HUDEP-2 (cell line): ENCODE data around the gene RASAL2.

Source experiments
- DNase-seq, 76 experiments: peaks; one replicate each; lab custom pipeline; 2025; ENCODE audit not compliant: unreplicated experiment in 76 of 76; lab: John Stamatoyannopoulos, UW

The RASAL2 gene

DNA sequence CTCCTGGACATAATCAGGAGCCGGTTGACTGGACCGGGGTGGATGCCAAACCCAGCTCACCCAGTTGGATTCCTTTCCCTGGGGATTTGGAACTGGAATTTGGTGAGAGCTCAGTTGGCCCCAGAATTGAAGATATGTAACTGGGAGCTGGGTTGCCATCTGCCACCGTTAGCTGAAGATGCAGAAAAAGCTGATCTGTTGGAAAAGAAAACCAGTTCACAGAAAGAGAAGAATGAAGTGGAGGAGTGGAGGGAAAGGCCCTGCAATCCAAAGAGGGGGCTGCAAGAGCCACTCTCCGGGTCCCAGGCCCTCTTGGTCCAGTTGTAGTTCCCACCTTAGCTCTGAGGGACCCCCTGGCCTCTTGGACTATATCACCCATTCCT is 435.0 kb downstream of the RASAL2 start:
- DNase-seq = no peak

DNA sequence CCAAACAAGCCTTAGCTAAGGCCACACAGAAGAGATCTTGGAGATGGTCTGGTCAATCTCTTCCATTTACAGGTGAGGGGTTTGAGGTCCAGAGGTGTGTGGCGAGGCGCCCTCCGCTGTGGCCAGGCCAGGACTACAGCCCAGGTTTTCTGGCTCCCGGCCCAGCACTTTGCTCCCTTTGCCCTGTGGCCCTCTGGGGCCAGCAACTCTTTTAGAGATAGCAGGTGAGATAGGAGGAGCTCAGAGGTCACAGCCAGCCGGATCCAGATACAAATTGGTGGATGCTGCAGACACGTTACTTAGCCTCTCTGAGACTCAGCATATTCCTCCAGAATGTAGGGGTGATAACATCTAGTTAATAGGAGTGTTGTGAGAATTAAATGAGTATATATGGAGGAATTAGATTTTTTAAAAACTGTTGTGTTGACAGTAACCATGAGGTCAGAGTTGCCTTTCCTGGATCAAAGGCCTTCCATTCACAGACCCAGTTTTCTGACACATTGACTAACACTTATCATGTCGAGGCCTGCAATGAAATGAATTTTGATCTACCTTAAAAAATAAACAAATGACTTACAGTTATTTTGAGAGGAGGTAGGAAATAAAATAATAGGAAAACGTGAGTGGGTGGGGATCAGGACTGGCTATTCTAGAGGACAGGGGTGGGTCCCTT is 435.6 kb downstream of the RASAL2 start:
- no peak for DNase-seq

- no peak for DNase-seq
Measured at GRCh38 chr1:178530037-178530402, 436.1 kb downstream of the RASAL2 start.

DNA sequence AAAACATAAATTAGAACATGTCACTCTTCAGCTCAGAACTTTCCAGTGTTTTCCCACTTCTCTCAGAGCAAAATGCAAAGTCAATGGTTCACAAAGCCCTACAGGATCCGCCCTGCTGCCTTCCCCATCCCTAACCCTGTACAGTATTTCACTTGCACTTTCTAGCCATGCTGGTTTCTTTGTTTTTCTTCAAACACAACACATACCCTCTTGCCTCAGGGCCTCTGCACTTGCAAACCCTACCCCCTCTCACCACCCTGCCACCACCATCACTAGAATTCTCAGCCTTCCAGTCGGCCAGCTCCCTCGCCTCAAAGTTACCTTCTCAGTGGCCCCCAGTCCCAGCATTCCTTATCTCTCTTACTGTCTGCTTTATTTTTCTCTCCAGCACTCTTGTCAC is 436.6 kb downstream of the RASAL2 start:
- DNase-seq = no peak

- no peak for DNase-seq
Measured at GRCh38 chr1:178531887-178532286, 438.0 kb downstream of the RASAL2 start.

GRCh38 chr1:178532392-178532791 is 438.5 kb downstream of the RASAL2 start:
- DNase-seq = peak in 63 of 76 experiments; percentile 2 to 75 (median 54)

DNA sequence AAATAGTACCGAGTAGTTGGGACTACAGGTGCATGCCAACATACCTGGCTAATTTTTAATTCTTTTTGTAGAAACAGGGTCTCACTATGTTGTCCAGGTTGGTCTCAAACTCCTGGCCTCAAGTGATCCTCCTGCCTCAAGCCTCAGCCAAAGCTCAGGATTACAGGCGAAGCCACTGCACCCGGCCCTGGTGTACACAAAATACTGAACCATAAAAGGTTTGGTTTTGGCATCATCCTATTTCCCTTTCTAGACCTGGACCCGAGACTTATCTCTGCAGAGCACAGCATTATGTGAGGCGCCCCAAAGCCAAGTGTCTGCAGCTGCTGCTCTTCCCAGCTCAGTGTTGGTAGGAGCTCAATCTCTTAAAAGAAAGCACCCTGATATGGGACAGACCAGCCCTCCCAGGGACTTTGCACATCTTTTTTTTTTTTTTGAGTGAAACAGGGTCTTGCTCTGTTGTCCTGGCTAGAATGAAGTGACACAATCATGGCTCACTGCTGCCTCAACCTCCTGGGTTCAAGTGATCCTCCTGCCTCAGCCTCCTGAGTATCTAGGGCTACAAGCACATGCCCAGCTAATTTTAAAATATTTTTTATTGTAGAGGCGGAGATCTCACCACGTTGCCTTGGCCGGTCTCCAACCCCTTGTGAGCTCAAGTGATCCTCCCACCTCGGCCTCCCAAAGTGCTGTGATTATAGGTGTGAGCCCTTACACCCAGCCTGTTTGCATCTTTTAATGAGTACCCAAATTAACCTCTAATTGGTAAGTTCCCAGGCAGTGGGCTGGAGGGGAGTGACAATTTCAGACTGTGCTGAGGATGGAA is 439.4 kb downstream of the RASAL2 start:
- DNase-seq = peak in 2 of 76 experiments; percentile 8 to 16
